ENCODE measurements around the gene MAMLD1. TPM values are rescaled to one million over a fixed set of nuclear protein-coding genes. Genes with fewer than 3 reads are reported as not detected.

Gene MAMLD1
- polyA plus RNA-seq, 1 experiment = 3.7 TPM

GRCh38 chrX:150332023-150332422 is 31.1 kb upstream of the MAMLD1 start:
- H3K4me3 ChIP-seq (ENCODE audit: low read depth, low read length) = no peak overlapping the region
- no peaks in the 10 kb centered on the region for H3K27me3 ChIP-seq (ENCODE audit: control insufficient read depth, insufficient read depth, low read length)
- POLR2A ChIA-PET = no interaction called here
- no peaks in the 10 kb centered on the region for H3K9me3 ChIP-seq (ENCODE audit: control insufficient read depth, insufficient read depth, low read length)
- no peak for TF ChIP-seq CTCF (IDR thresholded peaks at IDR 0.05; ENCODE audit: low read depth, low read length)
- CTCF ChIA-PET = no interaction called here
- no peak overlapping the region for H3K27ac ChIP-seq (ENCODE audit: low read depth, low read length)
- DNase-seq (ENCODE audit: low read depth, low spot score) = no peak

GRCh38 chrX:150334100-150334499 is 29.0 kb upstream of the MAMLD1 start:
- DNase-seq (ENCODE audit: low read depth, low spot score) = no peak
- Histone ChIP-seq H3K4me3 (ENCODE audit: low read depth, low read length) (no peak overlapping the region), H3K27me3 (ENCODE audit: control insufficient read depth, insufficient read depth, low read length) (no peaks in the 10 kb centered on the region), H3K9me3 (ENCODE audit: control insufficient read depth, insufficient read depth, low read length) (no peaks in the 10 kb centered on the region), H3K27ac (ENCODE audit: low read depth, low read length) (no peak overlapping the region)
- CTCF ChIA-PET = no interaction called here
- POLR2A ChIA-PET = no interaction called here
- TF ChIP-seq CTCF (IDR thresholded peaks at IDR 0.05; ENCODE audit: low read depth, low read length) = no peak

- TF ChIP-seq CTCF (IDR thresholded peaks at IDR 0.05; ENCODE audit: low read depth, low read length) = no peak
- no peak for DNase-seq (ENCODE audit: low read depth, low spot score)
- H3K27ac ChIP-seq (ENCODE audit: low read depth, low read length) = no peak overlapping the region
- H3K27me3 ChIP-seq (ENCODE audit: control insufficient read depth, insufficient read depth, low read length) = no peaks in the 10 kb centered on the region
- CTCF ChIA-PET = no interaction called here
- H3K4me3 ChIP-seq (ENCODE audit: low read depth, low read length) = no peak overlapping the region
- no peaks in the 10 kb centered on the region for H3K9me3 ChIP-seq (ENCODE audit: control insufficient read depth, insufficient read depth, low read length)
- POLR2A ChIA-PET = no interaction called here
Measured at GRCh38 chrX:150334981-150335380, 28.1 kb upstream of the MAMLD1 start.

GRCh38 chrX:150337026-150337425 is 26.1 kb upstream of the MAMLD1 start:
- ChIA-PET POLR2A (no interaction called here), CTCF (no interaction called here)
- no peak overlapping the region for H3K27ac ChIP-seq (ENCODE audit: low read depth, low read length)
- H3K9me3 ChIP-seq (ENCODE audit: control insufficient read depth, insufficient read depth, low read length) = no peaks in the 10 kb centered on the region
- no peak for TF ChIP-seq CTCF (IDR thresholded peaks at IDR 0.05; ENCODE audit: low read depth, low read length)
- H3K4me3 ChIP-seq (ENCODE audit: low read depth, low read length) = no peak overlapping the region
- H3K27me3 ChIP-seq (ENCODE audit: control insufficient read depth, insufficient read depth, low read length) = no peaks in the 10 kb centered on the region
- no peak for DNase-seq (ENCODE audit: low read depth, low spot score)

GRCh38 chrX:150337536-150337935 is 25.6 kb upstream of the MAMLD1 start:
- Histone ChIP-seq H3K9me3 (ENCODE audit: control insufficient read depth, insufficient read depth, low read length) (no peaks in the 10 kb centered on the region), H3K27me3 (ENCODE audit: control insufficient read depth, insufficient read depth, low read length) (no peaks in the 10 kb centered on the region), H3K27ac (ENCODE audit: low read depth, low read length) (no peak overlapping the region), H3K4me3 (ENCODE audit: low read depth, low read length) (no peak overlapping the region)
- POLR2A ChIA-PET = no interaction called here
- CTCF ChIA-PET = no interaction called here
- no peak for DNase-seq (ENCODE audit: low read depth, low spot score)
- TF ChIP-seq CTCF (IDR thresholded peaks at IDR 0.05; ENCODE audit: low read depth, low read length) = no peak
